Endodermal cell (in vitro differentiated cells): Measurements from ENCODE around the gene GSDME. TPM values are rescaled to one million over a fixed set of nuclear protein-coding genes. Genes with fewer than 3 reads are reported as not detected.

Experiments
- DNase-seq: peaks from one replicate; pipeline ENCODE4 v3.0.0-alpha.2; 2017
- H3K27ac ChIP-seq: 2 replicates; pipeline ENCODE4 v1.5.1; 2013; ENCODE audit warnings: mild to moderate bottlenecking, low read depth, low read length, moderate library complexity
- H3K27me3 ChIP-seq: 2 replicates; pipeline ENCODE4 v1.6.1; 2013; ENCODE audit warnings: mild to moderate bottlenecking, low read length, moderate library complexity; ENCODE audit not compliant: insufficient read depth, control insufficient read depth, poor library complexity, severe bottlenecking
- H3K36me3 ChIP-seq: 2 replicates; pipeline ENCODE4 v1.7.0; 2013; ENCODE audit warnings: mild to moderate bottlenecking, low read length, moderate library complexity; ENCODE audit not compliant: control insufficient read depth, insufficient read depth
- H3K4me1 ChIP-seq: one replicate; pipeline ENCODE4 v1.7.0; 2013; ENCODE audit warnings: low read length; ENCODE audit not compliant: control insufficient read depth, insufficient read depth
- H3K4me3 ChIP-seq: 2 replicates; pipeline ENCODE4 v1.5.1; 2013; ENCODE audit warnings: mild to moderate bottlenecking, low read length, moderate library complexity
- H3K9ac ChIP-seq: 2 replicates; pipeline ENCODE4 v1.6.1; 2013; ENCODE audit warnings: mild to moderate bottlenecking, low read length, moderate library complexity; ENCODE audit not compliant: poor library complexity, severe bottlenecking; ENCODE audit errors: extremely low read depth
- H3K9me3 ChIP-seq: 2 replicates; pipeline ENCODE4 v1.6.1; 2013; ENCODE audit warnings: mild to moderate bottlenecking, low read length, moderate library complexity; ENCODE audit not compliant: control insufficient read depth
- H3K27ac Mint-ChIP-seq: 2 replicates; pipeline ENCODE4 v1.8.0; 2020; ENCODE audit warnings: mixed read lengths
- H3K27me3 Mint-ChIP-seq: 2 replicates; pipeline ENCODE4 v1.8.0; 2021; ENCODE audit warnings: mild to moderate bottlenecking, mixed read lengths; ENCODE audit not compliant: insufficient read depth
- H3K36me3 Mint-ChIP-seq: 2 replicates; pipeline ENCODE4 v1.8.0; 2020; ENCODE audit warnings: low read depth, mixed read lengths
- H3K4me1 Mint-ChIP-seq: 2 replicates; pipeline ENCODE4 v1.8.0; 2020; ENCODE audit warnings: mixed read lengths
- H3K4me3 Mint-ChIP-seq: 2 replicates; pipeline ENCODE4 v1.8.0; 2020; ENCODE audit warnings: mild to moderate bottlenecking, moderate library complexity, mixed read lengths
- H3K9me3 Mint-ChIP-seq: 2 replicates; pipeline ENCODE4 v1.8.0; 2020; ENCODE audit warnings: mild to moderate bottlenecking, mixed read lengths
- WGBS, 2 experiments: methylation state at CpG; one replicate each; pipeline versions ENCODE4 v1.1.5 to v1.1.7; 2013; ENCODE audit warnings: missing lambda C conversion rate in 2 of 2, mixed read lengths in 1 of 2; ENCODE audit not compliant: insufficient coverage in 1 of 2, insufficient read length in 1 of 2; 5-methylcytosine and 5-hydroxymethylcytosine counted together
- total RNA-seq, 2 donors: library from RNA; stranded (reverse); fragmentation: NEBNext Ultra II Directional in 1 of 2; extraction: Animal tissue kit (Norgen Biotek cat#: 25700) in 1 of 2; gene quantifications; 2 replicates in 1 of 2; 3 replicates in 1 of 2; pipeline ENCODE4 v1.2.1, GENCODE V29; 2021
- TF ChIP-seq, protein P1 (sequence below): fragments of 200-600 bp; sonication (generic); conservative IDR thresholded peaks from 2 replicates; pipeline ENCODE4 v1.5.0; 2021; ENCODE audit warnings: antibody characterized with exemption, mild to moderate bottlenecking

Gene GSDME
- total RNA-seq, 2 donors from 2014 or later: 8.9 to 17.9 TPM

DNA sequence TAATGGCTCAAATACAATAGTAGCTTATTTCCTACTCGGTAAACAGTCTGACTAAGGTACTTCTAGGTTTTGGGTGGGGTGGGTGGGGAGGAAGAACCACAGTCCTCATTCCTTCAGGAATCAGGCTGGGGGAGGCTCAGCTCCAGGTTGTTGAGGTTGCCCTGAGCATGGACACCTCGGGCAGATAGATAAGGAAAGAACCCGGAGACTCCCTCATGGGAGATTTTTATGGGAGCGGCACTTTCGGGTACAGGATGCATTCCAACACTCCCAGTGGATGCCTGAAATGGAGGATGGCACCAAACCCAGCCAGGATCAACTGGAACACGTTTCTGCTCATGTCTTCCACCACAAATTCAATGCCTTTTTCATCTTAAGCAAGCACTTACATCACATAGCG lies 5.5 kb upstream of the GSDME start:
- no peaks in the 10 kb centered on the region for H3K9me3 ChIP-seq
- H3K27me3 ChIP-seq: peaks cover 26% of the 10 kb centered on the region
- no peaks in the 10 kb centered on the region for H3K4me1 ChIP-seq
- Mint-ChIP-seq H3K36me3 (no peaks in the 10 kb centered on the region), H3K27me3 (peaks cover 44% of the 10 kb centered on the region), H3K4me3 (no peak overlapping the region), H3K4me1 (peaks cover 5% of the 10 kb centered on the region), H3K27ac (no peak overlapping the region), H3K9me3 (no peaks in the 10 kb centered on the region)
- H3K4me3 ChIP-seq: no peak overlapping the region
- no peak overlapping the region for H3K27ac ChIP-seq
- TF ChIP-seq, protein P1, sequence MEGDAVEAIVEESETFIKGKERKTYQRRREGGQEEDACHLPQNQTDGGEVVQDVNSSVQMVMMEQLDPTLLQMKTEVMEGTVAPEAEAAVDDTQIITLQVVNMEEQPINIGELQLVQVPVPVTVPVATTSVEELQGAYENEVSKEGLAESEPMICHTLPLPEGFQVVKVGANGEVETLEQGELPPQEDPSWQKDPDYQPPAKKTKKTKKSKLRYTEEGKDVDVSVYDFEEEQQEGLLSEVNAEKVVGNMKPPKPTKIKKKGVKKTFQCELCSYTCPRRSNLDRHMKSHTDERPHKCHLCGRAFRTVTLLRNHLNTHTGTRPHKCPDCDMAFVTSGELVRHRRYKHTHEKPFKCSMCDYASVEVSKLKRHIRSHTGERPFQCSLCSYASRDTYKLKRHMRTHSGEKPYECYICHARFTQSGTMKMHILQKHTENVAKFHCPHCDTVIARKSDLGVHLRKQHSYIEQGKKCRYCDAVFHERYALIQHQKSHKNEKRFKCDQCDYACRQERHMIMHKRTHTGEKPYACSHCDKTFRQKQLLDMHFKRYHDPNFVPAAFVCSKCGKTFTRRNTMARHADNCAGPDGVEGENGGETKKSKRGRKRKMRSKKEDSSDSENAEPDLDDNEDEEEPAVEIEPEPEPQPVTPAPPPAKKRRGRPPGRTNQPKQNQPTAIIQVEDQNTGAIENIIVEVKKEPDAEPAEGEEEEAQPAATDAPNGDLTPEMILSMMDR: no peak
- 81 to 89% methylated on average over 5 to 7 of the region's 7 CpGs for WGBS, 2 experiments
- H3K9ac ChIP-seq: no peak overlapping the region
- DNase-seq: no peak
- H3K36me3 ChIP-seq: no peaks in the 10 kb centered on the region

DNA sequence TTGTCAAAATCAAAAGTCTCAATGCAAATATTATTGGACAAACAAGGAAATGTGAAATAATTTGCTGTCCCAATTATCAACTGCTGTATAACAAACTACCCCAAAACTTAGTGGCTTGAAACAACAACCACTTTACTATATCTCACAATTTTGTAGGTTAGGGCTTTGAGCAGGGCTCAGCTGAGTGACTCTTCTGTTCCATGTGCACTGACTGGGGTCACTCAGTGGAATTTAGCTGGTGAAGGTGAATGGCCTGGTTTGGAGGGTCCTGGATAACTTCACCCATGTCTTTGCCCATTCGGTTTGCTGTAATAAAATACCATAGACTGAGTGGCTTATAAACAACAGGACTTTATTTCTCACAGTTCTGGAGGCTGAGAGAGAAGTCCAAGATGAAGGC lies 3.7 kb upstream of the GSDME start:
- Histone ChIP-seq H3K36me3 (no peaks in the 10 kb centered on the region), H3K27me3 (peaks cover 38% of the 10 kb centered on the region), H3K9me3 (no peaks in the 10 kb centered on the region), H3K4me3 (no peak overlapping the region), H3K4me1 (no peaks in the 10 kb centered on the region), H3K9ac (no peak overlapping the region), H3K27ac (no peak overlapping the region)
- no peaks in the 10 kb centered on the region for H3K36me3 Mint-ChIP-seq
- DNase-seq: no peak
- WGBS, 2 experiments: 83% methylated on average over 1 of the region's 1 CpG; no CpG with 5 or more reads in 1 of the 2 experiments
- H3K4me3 Mint-ChIP-seq: no peak overlapping the region
- H3K27me3 Mint-ChIP-seq: peaks cover 57% of the 10 kb centered on the region
- TF ChIP-seq, protein P1: no peak
- H3K27ac Mint-ChIP-seq: no peak overlapping the region
- H3K4me1 Mint-ChIP-seq: peaks cover 5% of the 10 kb centered on the region
- H3K9me3 Mint-ChIP-seq: no peaks in the 10 kb centered on the region

GRCh38 chr7:24756545-24757352 lies 515 bp downstream of the GSDME start:
- Histone ChIP-seq H3K27ac (no peak overlapping the region), H3K4me1 (no peaks in the 10 kb centered on the region), H3K27me3 (peaks cover 55% of the 10 kb centered on the region), H3K9me3 (no peaks in the 10 kb centered on the region), H3K4me3 (peak overlapping the region; percentile 81), H3K36me3 (no peaks in the 10 kb centered on the region), H3K9ac (no peak overlapping the region)
- 5 to 9% methylated on average over 10 to 54 of the region's 54 CpGs for WGBS, 2 experiments
- H3K27ac Mint-ChIP-seq: no peak overlapping the region
- H3K4me3 Mint-ChIP-seq: peak overlapping the region; percentile 74
- no peaks in the 10 kb centered on the region for H3K36me3 Mint-ChIP-seq
- H3K27me3 Mint-ChIP-seq: peaks cover 72% of the 10 kb centered on the region
- H3K9me3 Mint-ChIP-seq: no peaks in the 10 kb centered on the region
- TF ChIP-seq, protein P1: no peak
- peak; percentile 73 for DNase-seq
- peaks cover 5% of the 10 kb centered on the region for H3K4me1 Mint-ChIP-seq
